Fibroblast of peridontal ligament (primary cell): ENCODE results near the gene MBNL3.
"Not testable (repeated sequence)": the region's sequence is repeated elsewhere in the genome, so short reads cannot be mapped to it uniquely, and the experiment has no call there.

ENCODE experiments used
- DNase-seq: peaks from one replicate; pipeline ENCODE4 v3.0.0-alpha.2; 2010; ENCODE audit errors: extremely low read depth

The MBNL3 gene

GRCh38 chrX:132369617-132370326 is 119.1 kb downstream of the MBNL3 start:
- DNase-seq: no peak

- DNase-seq: no peak
Observed at GRCh38 chrX:132367984-132368383, 120.9 kb downstream of the MBNL3 start.

- no peak for DNase-seq
Observed at GRCh38 chrX:132367314-132367713, 121.5 kb downstream of the MBNL3 start.

- no peak for DNase-seq
Observed at GRCh38 chrX:132365490-132365889, 123.3 kb downstream of the MBNL3 start.

- DNase-seq: no peak
Observed at GRCh38 chrX:132364313-132364712, 124.5 kb downstream of the MBNL3 start.

- DNase-seq: no peak
Observed at GRCh38 chrX:132353430-132353829, 135.4 kb downstream of the MBNL3 start.

- DNase-seq: no peak
Observed at GRCh38 chrX:132336172-132336571, 152.7 kb downstream of the MBNL3 start.

GRCh38 chrX:132333351-132333750 is 155.5 kb downstream of the MBNL3 start:
- no peak for DNase-seq

GRCh38 chrX:132331532-132331931 is 157.3 kb downstream of the MBNL3 start:
- DNase-seq: no peak

GRCh38 chrX:132331000-132331399 is 157.8 kb downstream of the MBNL3 start:
- DNase-seq: no peak

GRCh38 chrX:132330156-132330729 is 158.6 kb downstream of the MBNL3 start:
- DNase-seq: no peak

GRCh38 chrX:132326960-132327359 is 161.9 kb downstream of the MBNL3 start:
- not testable (repeated sequence) for DNase-seq
